HT1080 (cell line): ENCODE data around the gene AMN1. TPM values are rescaled to one million over a fixed set of nuclear protein-coding genes. Genes with fewer than 3 reads are reported as not detected.

Experiments used
- DNase-seq: peaks from one replicate; pipeline ENCODE4 v3.0.0-alpha.2; 2015; ENCODE audit warnings: low read depth
- small RNA-seq: library from RNA; depleted of rRNA; stranded (forward); fragments of <200 nt; gene quantifications from one replicate; pipeline ENCODE3, GENCODE V24; 2014
- total RNA-seq: library from RNA; depleted of rRNA; stranded (reverse); fragments of >200 nt; shearing (Covaris generic); gene quantifications from 2 replicates; pipeline ENCODE4 v1.2.3, GENCODE V29; 2014; rRNA removed

Gene AMN1
- total RNA-seq, 1 experiment from 2014 or later, result 18.1 TPM

GRCh38 chr12:31631023-31631724 lies 97.6 kb downstream of the AMN1 start:
- no peak for DNase-seq

DNA sequence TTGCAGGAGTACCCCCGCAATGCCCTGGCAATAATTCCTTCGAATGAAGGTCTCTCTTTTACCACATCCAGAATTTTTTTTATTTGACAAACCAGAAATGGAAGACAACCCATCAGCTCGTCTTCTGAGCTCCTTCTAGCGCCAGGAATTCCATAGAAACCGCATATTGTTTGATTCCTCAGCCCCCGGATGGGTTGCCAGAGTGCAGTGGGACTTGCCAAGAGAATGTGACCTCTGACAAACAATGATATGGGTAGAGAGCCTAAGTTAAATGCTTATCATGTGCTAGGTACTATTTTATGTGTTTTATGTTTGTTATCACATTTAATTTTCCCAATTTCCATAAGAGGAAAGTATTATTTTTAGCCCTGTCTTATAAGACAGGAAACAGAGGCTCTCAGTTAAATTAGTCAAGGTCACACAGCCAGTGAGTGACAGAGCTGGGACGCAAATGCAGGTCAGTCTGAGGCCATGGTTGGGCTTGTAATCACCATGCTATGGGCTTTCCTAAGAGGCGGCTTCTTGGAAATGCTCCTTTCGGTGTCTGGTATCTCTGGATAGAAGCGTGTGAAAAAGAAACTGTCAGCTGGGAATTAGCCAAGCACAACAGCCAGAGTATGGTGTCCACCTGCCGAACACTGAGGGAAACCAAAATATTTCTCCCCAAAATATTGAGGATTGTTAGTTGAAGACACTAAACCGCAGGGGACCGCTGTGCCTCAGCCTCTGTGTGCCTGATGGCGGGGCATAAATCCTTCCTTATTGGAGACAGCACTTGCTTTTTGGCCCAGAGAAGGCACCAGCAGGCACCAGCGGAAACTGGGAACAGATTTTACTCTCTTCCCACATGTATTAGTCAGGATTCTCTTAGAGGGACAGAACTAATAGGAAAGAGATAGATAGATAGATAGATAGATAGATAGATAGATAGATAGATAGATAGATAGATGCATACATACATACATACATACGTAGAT lies 98.8 kb downstream of the AMN1 start:
- DNase-seq, result no peak

DNA sequence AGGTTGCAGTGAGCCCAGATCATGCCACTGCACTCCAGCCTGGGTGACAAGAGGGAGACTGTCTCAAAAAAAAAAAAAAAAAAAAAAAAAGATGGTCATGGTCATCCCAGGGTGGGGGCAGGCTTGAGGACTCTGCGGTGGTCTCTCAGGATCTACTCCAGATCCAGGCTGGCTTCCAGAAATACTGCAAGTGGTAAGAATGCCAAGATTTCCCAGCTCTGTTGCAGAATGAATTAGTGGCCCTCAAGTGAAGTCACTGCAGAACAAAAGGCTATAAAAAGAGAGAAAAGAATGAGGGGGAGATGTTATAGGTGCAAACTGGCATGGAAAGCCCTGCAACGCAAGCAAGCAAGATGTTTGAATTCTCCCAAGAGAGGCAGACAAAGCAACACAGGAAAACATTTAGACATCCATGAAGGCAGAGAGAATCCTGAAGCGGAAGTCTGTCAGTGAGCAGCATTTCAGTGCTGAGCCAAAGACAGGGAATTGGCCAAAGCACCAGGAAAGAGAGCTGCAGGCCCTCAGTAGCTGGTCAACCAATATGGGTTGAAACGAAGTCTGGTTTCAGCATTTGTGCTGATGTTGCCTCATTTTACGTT lies 101.3 kb downstream of the AMN1 start:
- no peak for DNase-seq

DNA sequence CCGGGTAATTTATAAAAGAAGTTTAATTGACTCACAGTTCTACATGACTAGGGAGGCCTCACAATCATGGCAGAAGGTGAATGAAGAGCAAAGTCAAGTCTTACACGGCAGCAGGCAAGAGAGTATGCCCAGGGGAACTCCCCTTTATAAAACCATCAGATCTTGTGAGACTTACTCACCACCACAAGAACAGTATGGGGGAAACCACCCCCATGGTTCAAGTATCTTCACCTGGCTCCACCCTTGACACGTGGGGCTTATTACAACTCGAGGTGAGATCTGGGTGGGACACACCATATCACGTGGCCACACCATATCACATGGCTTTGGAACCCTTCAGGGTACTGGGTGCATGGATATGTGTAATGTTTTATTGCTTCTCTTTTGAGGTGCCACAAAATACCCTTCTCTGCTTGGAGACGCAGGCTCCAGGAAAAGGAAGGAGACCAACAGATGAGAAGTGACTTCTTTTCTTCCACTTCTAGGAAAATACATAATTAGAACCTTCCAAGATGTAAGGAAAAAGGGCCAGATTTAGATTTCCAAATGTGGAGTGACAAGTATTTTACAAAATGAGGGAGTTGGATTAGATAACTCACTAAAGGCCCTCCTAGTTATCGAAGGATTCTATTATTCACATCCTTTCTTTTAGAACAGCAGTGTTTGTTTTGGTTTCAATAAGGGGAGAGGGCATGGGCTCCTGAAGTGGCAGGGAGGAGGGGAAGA lies 102.4 kb downstream of the AMN1 start:
- DNase-seq, result peak; percentile 21

- no peak for DNase-seq
Observed at GRCh38 chr12:31622038-31622437, 106.8 kb downstream of the AMN1 start.

Small RNA genes lying within 50 kb of the gene (small RNA-seq; reads per million reads assigned to genes)
- gene AC023157.2, result not detected

Other genes starting within 250 kb of the AMN1 start
- 11.7 and 15.6 TPM in 2 replicates for gene DENND5B, start 137.9 kb downstream of the AMN1 start, total RNA-seq
- gene ETFBKMT, start 69.3 kb downstream of the AMN1 start, total RNA-seq, result 1.4 and 1.8 TPM in 2 replicates
- 14.0 and 24.9 TPM in 2 replicates for gene RESF1, start 230.4 kb upstream of the AMN1 start, total RNA-seq